ENCODE measurements around the gene PLK5.
A peak's percentile ranks its signal among the peaks of the same experiment; 100 is the strongest.

PLK5 gene

DNA sequence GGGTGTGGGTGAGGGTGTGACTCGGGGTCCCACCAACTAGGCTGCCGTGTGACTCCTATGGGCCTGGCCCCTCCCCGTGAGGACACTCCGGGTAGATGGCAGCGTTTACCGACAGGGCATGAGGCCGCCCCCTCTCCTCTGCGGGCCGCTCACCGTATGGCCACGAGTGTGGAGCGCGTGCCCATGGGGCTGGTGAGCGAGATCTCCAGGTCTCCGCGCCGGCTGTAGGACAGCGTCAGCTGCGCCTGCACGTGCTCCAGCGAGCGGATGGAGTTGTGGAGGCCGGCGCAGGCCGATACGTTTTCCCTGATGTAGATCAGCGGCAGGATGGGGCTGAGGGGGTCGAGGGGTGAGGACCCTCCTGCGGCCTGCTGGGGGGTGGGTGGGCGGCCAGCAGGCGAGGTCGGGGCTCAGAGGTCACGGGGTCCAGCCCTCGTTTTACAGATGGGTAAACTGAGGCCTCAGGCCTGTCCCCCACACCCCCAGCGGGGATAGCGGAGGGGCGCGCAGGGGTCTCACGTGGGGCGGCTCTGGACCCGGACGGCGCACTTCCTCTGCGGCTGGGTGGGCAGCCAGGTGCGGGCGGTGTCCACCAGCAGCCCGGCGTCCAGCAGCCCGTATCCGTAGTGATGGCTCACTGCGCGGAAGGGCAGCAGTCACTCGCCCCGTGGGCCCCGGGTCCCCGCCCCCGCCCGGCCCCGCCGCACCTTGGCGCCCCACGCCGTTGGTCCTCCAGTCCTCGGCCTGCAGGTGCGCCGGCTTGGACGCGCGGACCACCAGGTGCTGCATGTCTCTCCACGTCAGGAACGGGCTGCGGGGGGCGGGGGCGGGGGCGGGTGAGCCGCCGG, 40.5 kb upstream of the PLK5 start:
- no peak overlapping the region for H3K9ac ChIP-seq (ENCODE audit: low read length in 2 of 2)
- H3K4me1 ChIP-seq (ENCODE audit: control insufficient read depth, insufficient read depth, low read length): peaks cover 9% of the 10 kb centered on the region
- H3K36me3 ChIP-seq (ENCODE audit: control insufficient read depth in 2 of 2, insufficient read depth in 2 of 2, low read length in 2 of 2): no peaks in the 10 kb centered on the region
- no peaks in the 10 kb centered on the region for H3K9me3 ChIP-seq (ENCODE audit: control insufficient read depth in 2 of 2, low read length in 2 of 2)
- H3K27me3 ChIP-seq (ENCODE audit: control insufficient read depth in 1 of 2, insufficient read depth in 2 of 2, low read length in 2 of 2): no peaks in the 10 kb centered on the region
- H3K4me3 ChIP-seq (ENCODE audit: low read length in 2 of 2): no peak overlapping the region
- H3K27ac ChIP-seq (ENCODE audit: low read length): no peak overlapping the region

DNA sequence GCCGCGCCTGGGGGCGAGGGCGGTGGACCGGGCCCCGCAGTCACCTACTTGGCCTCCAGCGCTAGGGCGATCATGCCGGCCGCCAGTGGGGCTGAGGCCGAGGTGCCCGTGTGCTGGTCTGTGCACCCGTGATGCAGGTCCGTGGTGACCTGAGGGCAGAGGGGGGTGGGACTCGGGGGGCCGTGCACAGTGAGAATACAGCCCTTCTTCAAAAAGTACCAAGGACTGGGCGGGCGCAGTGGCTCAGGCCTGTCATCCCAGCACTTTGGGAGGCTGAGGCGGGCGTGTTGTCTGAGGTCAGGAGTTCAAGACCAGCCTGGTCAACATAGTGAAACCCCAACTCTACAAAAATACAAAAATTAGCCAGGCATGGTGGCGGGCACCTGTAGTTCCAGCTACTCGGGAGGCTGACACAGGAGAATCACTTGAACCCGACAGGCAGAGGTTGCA, 39.9 kb upstream of the PLK5 start:
- Histone ChIP-seq H3K9me3 (ENCODE audit: control insufficient read depth in 2 of 2, low read length in 2 of 2) (no peaks in the 10 kb centered on the region), H3K27me3 (ENCODE audit: control insufficient read depth in 1 of 2, insufficient read depth in 2 of 2, low read length in 2 of 2) (no peaks in the 10 kb centered on the region), H3K4me1 (ENCODE audit: control insufficient read depth, insufficient read depth, low read length) (peaks cover 6% of the 10 kb centered on the region), H3K9ac (ENCODE audit: low read length in 2 of 2) (no peak overlapping the region), H3K27ac (ENCODE audit: low read length) (no peak overlapping the region), H3K36me3 (ENCODE audit: control insufficient read depth in 2 of 2, insufficient read depth in 2 of 2, low read length in 2 of 2) (no peaks in the 10 kb centered on the region), H3K4me3 (ENCODE audit: low read length in 2 of 2) (no peak overlapping the region)

DNA sequence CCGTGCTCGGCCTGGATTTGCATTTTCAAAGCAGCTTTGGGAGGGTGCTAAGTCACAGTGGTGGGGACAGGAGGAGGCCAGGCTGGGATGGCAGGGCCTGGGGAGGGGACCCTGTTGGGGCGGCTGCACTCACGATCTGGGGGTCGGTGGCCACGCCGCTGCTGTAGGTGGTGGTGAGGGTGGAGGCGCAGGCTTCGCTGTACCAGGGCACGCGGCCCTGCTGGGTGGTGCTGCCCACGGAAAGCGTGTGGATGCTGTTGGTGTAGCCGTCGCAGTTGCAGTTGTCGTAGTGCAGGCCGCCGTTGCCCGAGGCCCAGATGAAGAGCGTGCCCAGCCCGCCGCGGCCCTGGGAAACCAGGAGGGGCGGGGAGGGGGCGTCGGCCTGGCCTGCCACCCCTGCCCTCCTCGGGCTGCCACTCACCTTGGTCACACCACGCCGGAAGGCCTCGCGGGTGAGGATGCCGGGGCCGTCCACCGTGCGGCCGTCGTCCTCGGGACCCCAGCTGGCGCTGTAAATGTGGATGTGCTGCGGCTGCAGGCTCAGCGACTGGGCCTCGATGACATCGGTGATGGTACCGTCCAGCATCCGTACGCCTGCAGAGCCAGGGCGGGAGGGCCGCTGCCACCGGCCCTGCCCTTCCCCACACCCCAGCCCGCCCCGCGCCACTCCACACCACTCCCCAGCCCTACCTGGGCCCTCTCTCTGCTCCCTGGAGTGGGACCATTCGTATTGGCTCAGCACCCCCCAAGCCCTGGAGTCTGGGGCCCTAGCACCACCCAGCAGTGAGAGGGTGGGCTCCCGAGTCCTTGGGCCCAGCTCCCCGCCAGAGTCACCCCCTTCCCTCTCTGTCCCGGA, 36.9 kb upstream of the PLK5 start:
- Histone ChIP-seq H3K9ac (ENCODE audit: low read length in 2 of 2) (no peak overlapping the region), H3K4me1 (ENCODE audit: control insufficient read depth, insufficient read depth, low read length) (peaks cover 19% of the 10 kb centered on the region), H3K36me3 (ENCODE audit: control insufficient read depth in 2 of 2, insufficient read depth in 2 of 2, low read length in 2 of 2) (no peaks in the 10 kb centered on the region), H3K9me3 (ENCODE audit: control insufficient read depth in 2 of 2, low read length in 2 of 2) (no peaks in the 10 kb centered on the region), H3K4me3 (ENCODE audit: low read length in 2 of 2) (no peak overlapping the region), H3K27ac (ENCODE audit: low read length) (no peak overlapping the region), H3K27me3 (ENCODE audit: control insufficient read depth in 1 of 2, insufficient read depth in 2 of 2, low read length in 2 of 2) (peaks cover 4 to 5% of the 10 kb centered on the region in 2 donors)

DNA sequence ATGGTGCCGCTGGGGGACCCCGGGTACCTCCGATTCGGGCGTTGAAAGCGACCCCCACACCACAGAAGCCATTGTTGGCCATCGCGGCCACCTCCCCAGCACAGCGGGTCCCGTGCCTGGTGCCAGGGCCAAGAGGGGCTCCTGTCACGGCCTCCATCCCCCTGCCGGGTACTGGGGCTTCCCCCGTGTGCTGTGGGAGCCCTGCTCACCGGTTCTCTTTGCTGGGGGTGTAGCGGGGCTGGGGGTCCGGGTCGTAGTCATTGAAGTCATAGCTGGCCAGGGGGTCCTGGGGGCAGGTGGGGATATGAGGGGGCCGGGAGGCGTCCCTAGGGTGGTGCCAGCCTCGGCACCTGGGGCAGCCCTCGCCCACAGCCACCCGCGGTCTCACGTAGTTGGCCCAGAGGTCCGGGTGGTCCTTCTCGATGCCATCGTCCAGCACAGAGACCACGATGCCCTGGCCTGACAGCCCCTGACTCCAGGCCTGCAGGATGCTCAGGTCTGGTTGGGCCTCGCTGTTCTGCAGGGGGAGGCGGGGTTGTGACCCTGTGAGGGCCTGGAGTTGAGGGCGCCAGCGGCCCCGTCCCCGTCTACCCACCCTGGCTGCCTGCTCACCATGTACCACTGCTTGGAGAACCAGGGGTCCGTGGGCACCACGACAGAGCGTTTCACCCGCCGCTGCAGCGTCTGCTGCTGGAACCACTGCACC, 36.1 kb upstream of the PLK5 start:
- Histone ChIP-seq H3K27ac (ENCODE audit: low read length) (no peak overlapping the region), H3K27me3 (ENCODE audit: control insufficient read depth in 1 of 2, insufficient read depth in 2 of 2, low read length in 2 of 2) (peaks cover 10% of the 10 kb centered on the region in 2 donors), H3K4me1 (ENCODE audit: control insufficient read depth, insufficient read depth, low read length) (peaks cover 19% of the 10 kb centered on the region), H3K9ac (ENCODE audit: low read length in 2 of 2) (no peak overlapping the region), H3K9me3 (ENCODE audit: control insufficient read depth in 2 of 2, low read length in 2 of 2) (no peaks in the 10 kb centered on the region), H3K4me3 (ENCODE audit: low read length in 2 of 2) (no peak overlapping the region), H3K36me3 (ENCODE audit: control insufficient read depth in 2 of 2, insufficient read depth in 2 of 2, low read length in 2 of 2) (no peaks in the 10 kb centered on the region)

DNA sequence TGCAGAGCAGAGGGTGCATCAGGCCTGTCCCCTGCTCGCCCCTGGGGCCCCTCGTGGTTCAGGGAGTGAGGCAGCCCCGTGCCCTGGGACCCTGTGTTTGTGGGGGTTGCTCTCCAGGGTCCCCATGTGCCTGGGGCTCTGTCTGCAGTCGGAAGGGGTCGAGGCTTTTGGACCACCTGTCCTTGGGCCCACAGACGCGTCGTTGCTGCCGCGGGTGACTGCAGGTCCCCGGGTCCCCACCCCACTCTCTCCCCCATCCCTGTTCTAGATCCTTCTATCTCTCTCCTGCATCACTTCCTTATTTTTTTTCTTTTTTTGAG, 35.6 kb upstream of the PLK5 start:
- Histone ChIP-seq H3K4me1 (ENCODE audit: control insufficient read depth, insufficient read depth, low read length) (peaks cover 19% of the 10 kb centered on the region), H3K4me3 (ENCODE audit: low read length in 2 of 2) (no peak overlapping the region), H3K36me3 (ENCODE audit: control insufficient read depth in 2 of 2, insufficient read depth in 2 of 2, low read length in 2 of 2) (no peaks in the 10 kb centered on the region), H3K9ac (ENCODE audit: low read length in 2 of 2) (no peak overlapping the region), H3K27ac (ENCODE audit: low read length) (no peak overlapping the region), H3K27me3 (ENCODE audit: control insufficient read depth in 1 of 2, insufficient read depth in 2 of 2, low read length in 2 of 2) (peaks cover 13 to 14% of the 10 kb centered on the region in 2 donors), H3K9me3 (ENCODE audit: control insufficient read depth in 2 of 2, low read length in 2 of 2) (no peaks in the 10 kb centered on the region)

DNA sequence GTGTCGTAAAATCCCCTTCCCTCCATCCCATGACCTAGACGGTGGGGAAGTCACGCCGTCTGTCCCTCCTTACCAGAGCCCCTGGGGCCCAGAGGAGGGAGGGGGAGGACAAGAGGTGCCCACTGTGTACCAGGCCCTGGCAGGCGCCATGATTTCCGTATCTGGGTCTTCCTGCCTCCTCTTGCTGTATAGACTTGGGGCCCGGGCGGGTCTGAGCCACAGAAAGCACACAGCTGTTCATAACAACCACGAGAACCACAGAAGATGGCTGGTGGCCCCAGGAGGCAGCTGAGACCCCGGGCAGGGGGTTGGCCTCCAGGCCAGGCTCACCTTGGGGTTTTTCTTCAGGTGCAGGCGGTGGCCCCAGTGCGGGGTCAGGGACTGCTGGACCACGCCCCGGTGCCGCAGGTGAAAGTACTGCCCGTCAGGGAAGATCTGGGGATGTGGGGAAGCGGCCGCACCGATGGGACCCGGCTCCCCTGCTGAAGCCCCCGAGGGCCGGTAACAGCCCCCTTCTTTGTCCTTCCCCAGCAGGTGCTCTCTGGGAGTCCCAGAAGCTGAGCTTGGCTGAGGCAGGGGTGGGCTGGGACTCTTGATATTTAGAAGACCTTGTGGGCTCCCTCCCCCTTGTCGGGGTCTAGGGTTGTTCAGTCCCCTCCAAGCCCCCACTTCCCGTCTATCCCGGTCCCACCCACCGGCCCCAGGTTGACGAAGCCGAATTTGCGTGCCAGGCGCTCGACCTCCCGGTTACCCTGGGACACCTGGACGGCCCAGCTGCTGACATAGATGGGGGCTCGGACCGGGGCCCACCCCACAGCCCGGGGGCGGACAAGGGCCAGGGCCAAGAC, 34.2 kb upstream of the PLK5 start:
- Histone ChIP-seq H3K27me3 (ENCODE audit: control insufficient read depth in 1 of 2, insufficient read depth in 2 of 2, low read length in 2 of 2) (peaks cover 13 to 14% of the 10 kb centered on the region in 2 donors), H3K36me3 (ENCODE audit: control insufficient read depth in 2 of 2, insufficient read depth in 2 of 2, low read length in 2 of 2) (no peaks in the 10 kb centered on the region), H3K4me3 (ENCODE audit: low read length in 2 of 2) (peak overlapping the region; percentile 79 to 80), H3K9ac (ENCODE audit: low read length in 2 of 2) (peak overlapping the region; percentile 63 to 71), H3K9me3 (ENCODE audit: control insufficient read depth in 2 of 2, low read length in 2 of 2) (no peaks in the 10 kb centered on the region), H3K27ac (ENCODE audit: low read length) (peak overlapping the region; percentile 53), H3K4me1 (ENCODE audit: control insufficient read depth, insufficient read depth, low read length) (peaks cover 19% of the 10 kb centered on the region)

DNA sequence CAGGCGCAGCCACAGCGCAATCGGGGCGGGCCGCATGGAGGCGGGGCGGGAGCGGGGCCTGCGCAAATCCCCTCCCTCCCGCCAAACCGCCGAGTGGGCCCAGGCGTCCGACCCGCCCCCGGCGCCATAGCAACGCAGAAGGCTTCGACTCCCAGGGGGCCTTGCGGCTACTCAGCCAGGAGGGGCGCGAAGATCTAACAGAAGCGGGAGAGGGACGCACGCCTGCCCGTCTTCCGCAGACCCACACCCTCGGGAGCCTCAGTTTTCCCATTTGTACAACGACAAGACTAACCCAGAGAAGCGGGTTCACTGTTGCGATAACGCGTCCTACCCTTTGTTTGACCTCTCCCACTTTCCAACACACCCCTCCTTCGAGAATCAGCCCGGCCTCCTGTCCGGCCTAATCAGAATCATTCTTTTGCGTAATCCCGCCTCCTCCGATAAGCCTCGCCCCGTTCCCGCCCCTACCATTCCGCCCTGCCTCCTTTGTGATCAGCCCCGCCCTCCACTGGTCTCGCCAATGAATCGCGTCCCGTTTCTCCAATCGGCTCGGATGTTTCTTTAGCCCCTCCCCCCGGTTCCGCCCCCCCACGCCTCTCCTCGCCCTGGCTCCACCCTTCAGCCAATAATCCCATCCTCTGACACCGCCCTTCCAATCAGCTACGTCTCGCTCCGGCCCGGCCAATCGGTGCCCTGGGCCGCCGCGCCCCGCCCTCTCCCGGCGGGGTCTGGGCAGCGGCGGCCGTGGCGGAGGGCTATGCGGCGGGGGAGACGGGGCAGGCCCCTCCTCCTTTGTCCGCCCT, 33.4 kb upstream of the PLK5 start, which contains the start of gene PCSK4:
Gene PCSK4, minus strand, starts transcription at position 40 of the 803 bp plus-strand sequence. Its CDS starts 4 bp downstream, at position 36.
- peak within 1 kb of the TSS; percentile 53 for H3K27ac ChIP-seq (ENCODE audit: low read length)
- H3K27me3 ChIP-seq (ENCODE audit: control insufficient read depth in 1 of 2, insufficient read depth in 2 of 2, low read length in 2 of 2): peaks cover 13 to 14% of the 10 kb centered on the region in 2 donors
- peaks cover 19% of the 10 kb centered on the region for H3K4me1 ChIP-seq (ENCODE audit: control insufficient read depth, insufficient read depth, low read length)
- no peaks in the 10 kb centered on the region for H3K36me3 ChIP-seq (ENCODE audit: control insufficient read depth in 2 of 2, insufficient read depth in 2 of 2, low read length in 2 of 2)
- no peaks in the 10 kb centered on the region for H3K9me3 ChIP-seq (ENCODE audit: control insufficient read depth in 2 of 2, low read length in 2 of 2)
- H3K4me3 ChIP-seq (ENCODE audit: low read length in 2 of 2): peak within 1 kb of the TSS; percentile 79 to 80
- H3K9ac ChIP-seq (ENCODE audit: low read length in 2 of 2): peak within 1 kb of the TSS; percentile 63 to 71

DNA sequence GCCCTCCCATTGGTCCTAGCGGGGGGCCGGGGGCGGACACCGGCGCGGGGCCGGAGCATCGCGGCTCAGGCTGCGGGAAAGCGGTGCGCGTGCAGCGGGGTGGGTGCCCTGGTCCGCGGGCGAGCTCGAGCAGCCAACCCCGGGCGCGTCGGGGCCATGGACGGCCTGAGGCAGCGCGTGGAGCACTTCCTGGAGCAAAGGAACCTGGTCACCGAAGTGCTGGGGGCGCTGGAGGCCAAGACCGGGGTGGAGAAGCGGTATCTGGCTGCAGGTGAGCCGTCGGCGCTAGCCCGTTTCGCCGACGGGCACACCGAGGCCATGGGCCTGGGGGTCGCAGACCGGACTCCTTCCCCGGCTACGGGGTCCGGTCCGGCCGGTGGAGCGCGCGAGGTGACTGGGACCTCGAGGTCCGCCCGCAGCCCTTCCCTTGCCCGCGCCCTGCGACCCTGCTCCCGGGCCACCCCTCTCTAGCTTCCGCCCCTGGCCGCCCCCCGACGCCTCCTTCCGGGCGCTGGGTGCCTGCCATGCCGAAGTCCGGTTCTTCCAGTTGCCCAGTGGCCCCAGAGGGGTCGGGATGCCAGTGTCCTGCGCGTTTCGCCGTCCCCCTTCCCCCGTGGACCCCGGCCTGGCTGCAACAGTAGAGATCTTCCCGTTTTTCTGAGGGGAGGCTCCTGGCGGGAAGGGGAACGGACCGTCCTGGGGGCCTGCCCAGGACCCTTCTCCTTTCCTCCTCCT, 32.6 kb upstream of the PLK5 start, which contains the start of gene REEP6:
Gene REEP6, plus strand, starts transcription at position 68 of the 735 bp plus-strand sequence. Its CDS starts 89 bp downstream, at position 157.
- Histone ChIP-seq H3K4me3 (ENCODE audit: low read length in 2 of 2) (peak within 1 kb of the TSS; percentile 79 to 80), H3K27ac (ENCODE audit: low read length) (peak within 1 kb of the TSS; percentile 53), H3K9ac (ENCODE audit: low read length in 2 of 2) (peak within 1 kb of the TSS; percentile 63 to 71), H3K36me3 (ENCODE audit: control insufficient read depth in 2 of 2, insufficient read depth in 2 of 2, low read length in 2 of 2) (no peaks in the 10 kb centered on the region), H3K4me1 (ENCODE audit: control insufficient read depth, insufficient read depth, low read length) (peaks cover 19% of the 10 kb centered on the region), H3K9me3 (ENCODE audit: control insufficient read depth in 2 of 2, low read length in 2 of 2) (no peaks in the 10 kb centered on the region), H3K27me3 (ENCODE audit: control insufficient read depth in 1 of 2, insufficient read depth in 2 of 2, low read length in 2 of 2) (peaks cover 13 to 14% of the 10 kb centered on the region in 2 donors)

DNA sequence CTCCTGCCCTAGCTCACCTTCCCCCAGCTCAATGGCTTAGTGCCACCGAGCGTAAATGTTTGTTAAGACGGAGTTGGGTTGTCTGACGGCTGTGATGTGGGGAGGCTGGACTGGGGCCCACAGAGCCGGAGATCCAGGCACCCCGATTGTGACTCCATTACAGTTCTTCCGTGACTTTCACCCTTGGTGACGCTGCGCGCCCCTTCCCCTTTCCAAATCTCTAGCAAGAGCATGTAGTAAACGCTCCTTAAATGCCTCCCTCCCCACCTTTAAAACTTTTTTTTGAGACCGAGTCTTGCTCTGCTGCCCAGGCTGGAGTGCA, 32.1 kb upstream of the PLK5 start:
- H3K9me3 ChIP-seq (ENCODE audit: control insufficient read depth in 2 of 2, low read length in 2 of 2): no peaks in the 10 kb centered on the region
- no peak overlapping the region for H3K27ac ChIP-seq (ENCODE audit: low read length)
- H3K4me3 ChIP-seq (ENCODE audit: low read length in 2 of 2): no peak overlapping the region
- H3K4me1 ChIP-seq (ENCODE audit: control insufficient read depth, insufficient read depth, low read length): peaks cover 19% of the 10 kb centered on the region
- peaks cover 14 to 18% of the 10 kb centered on the region in 2 donors for H3K27me3 ChIP-seq (ENCODE audit: control insufficient read depth in 1 of 2, insufficient read depth in 2 of 2, low read length in 2 of 2)
- H3K36me3 ChIP-seq (ENCODE audit: control insufficient read depth in 2 of 2, insufficient read depth in 2 of 2, low read length in 2 of 2): no peaks in the 10 kb centered on the region
- H3K9ac ChIP-seq (ENCODE audit: low read length in 2 of 2): no peak overlapping the region
